Right lobe of liver (tissue), 6 donors: Measurements from ENCODE around the gene DSCAML1. TPM values are rescaled to one million over a fixed set of nuclear protein-coding genes. Genes with fewer than 3 reads are reported as not detected.

Source experiments
- ATAC-seq, 4 donors: fragments of 200-7000 bp; cut with Tn5 transposase; one replicate each; pipeline ENCODE4 v1.9.1; 2020; ENCODE audit warnings: mild to moderate bottlenecking in 4 of 4, moderate library complexity in 4 of 4
- DNase-seq, 3 donors: peaks; one replicate each; pipeline ENCODE4 v3.0.0-alpha.2; 2020
- H3K27ac ChIP-seq, 3 donors: fragments of 200-600 bp; one replicate each; pipeline ENCODE4 v1.8.0; 2022
- H3K27me3 ChIP-seq, 2 donors: fragments of 200-600 bp; one replicate each; pipeline ENCODE4 v1.8.0; 2022
- H3K36me3 ChIP-seq, 4 donors: fragments of 200-600 bp; sonication (generic) in 1 of 4; one replicate each; pipeline versions ENCODE4 v1.5.1 to v1.8.0; 2017 to 2022; ENCODE audit warnings: control low read depth in 1 of 4
- H3K4me1 ChIP-seq, 4 donors: fragments of 200-600 bp; sonication (generic) in 1 of 4; one replicate each; pipeline versions ENCODE4 v1.5.1 to v1.8.0; 2017 to 2022; ENCODE audit warnings: control low read depth in 1 of 4
- H3K4me3 ChIP-seq, 3 donors: fragments of 200-600 bp; one replicate each; pipeline ENCODE4 v1.8.0; 2022
- H3K9me3 ChIP-seq, 4 donors: fragments of 200-600 bp; sonication (generic) in 1 of 4; one replicate each; pipeline versions ENCODE4 v1.5.1 to v1.8.0; 2017 to 2022; ENCODE audit warnings: control low read depth in 1 of 4
- POLR2A ChIP-seq: fragments of 450-650 bp; IDR thresholded peaks from one replicate; pipeline ENCODE4 v1.6.1; 2017; ENCODE audit warnings: antibody characterized with exemption, mild to moderate bottlenecking
- WGBS: methylation state at CpG from one replicate; pipeline ENCODE4 v1.1.6; 2018; ENCODE audit warnings: low coverage, low lambda C conversion rate; ENCODE audit not compliant: insufficient coverage; ENCODE audit errors: missing lambda C conversion rate; 5-methylcytosine and 5-hydroxymethylcytosine counted together
- intact Hi-C, 2 donors: fragments of 100-400 bp; cut with DNase I; formaldehyde crosslinking; loops; one replicate each; pipeline versions ENCODE4 v1.11.2 to v1.14.1; 2022
- total RNA-seq, 6 experiments: library from RNA; depleted of rRNA in 2 of 6; stranded (reverse); fragments of >200 nt in 2 of 6; fragmentation: NEBNext Ultra II Directional in 3 of 6; extraction: Animal tissue kit (Norgen Biotek cat#: 25700) in 3 of 6; gene quantifications; one replicate each; pipeline versions ENCODE4 v1.1.0 to v1.2.4, GENCODE V29; 2016 to 2023
- TF ChIP-seq, protein P1 (sequence below), 4 donors: fragments of 200-600 bp in 3 of 4; fragments of 450-650 bp in 1 of 4; IDR thresholded peaks; one replicate each; pipeline versions ENCODE4 v1.5.1 to v1.8.0; 2016 to 2022; ENCODE audit warnings: antibody characterized with exemption in 4 of 4, mild to moderate bottlenecking in 2 of 4
- donor health status: DM: no; HTN: yes; CAD: no.
- donor health status: DM: no; HTN: no; CAD: no.
- donor health status: DM: no; HTN: no; CAD: no.
- donor health status: DM: no; HTN: yes; CAD: no.
- donor health status: DM: no; HTN: yes; CAD: no.

DSCAML1 gene
- total RNA-seq, 6 experiments from 2014 or later = 0.06 to 0.92 (median 0.22) TPM; not detected in 1

DNA sequence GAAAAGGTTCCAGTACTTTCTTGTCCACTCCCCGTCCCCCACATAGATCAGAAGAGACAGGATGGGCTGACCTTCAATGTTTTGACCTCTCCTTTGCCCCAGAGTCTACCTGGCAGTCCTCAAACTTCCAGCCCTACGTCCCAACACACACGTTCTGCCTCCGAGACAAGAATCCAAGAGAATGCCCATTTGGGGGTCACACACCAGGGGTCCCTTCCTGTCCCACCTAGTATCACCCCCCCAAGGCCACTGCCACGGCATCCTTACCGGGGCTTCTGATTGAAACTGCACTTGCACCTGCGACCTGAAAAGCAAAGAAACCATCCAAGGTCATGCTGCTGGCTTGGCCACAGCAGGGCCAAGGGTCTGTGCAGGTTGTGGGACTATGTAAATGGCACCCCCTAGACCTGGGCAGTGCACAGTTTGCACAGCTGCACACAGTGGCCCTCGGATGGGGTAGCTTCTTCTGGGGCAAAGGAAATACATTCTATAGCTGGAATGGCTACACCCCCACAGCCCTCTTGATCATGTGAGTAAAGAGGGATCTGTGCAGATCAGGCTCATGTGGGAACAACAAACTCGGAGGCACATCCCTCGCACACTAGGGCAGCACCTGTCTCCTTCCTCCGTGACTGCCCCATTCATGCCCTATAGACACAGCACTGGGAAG, 44.0 kb upstream of the DSCAML1 start:
- DNase-seq = peak in 2 of 3 donors; percentile 31 to 35
- Histone ChIP-seq H3K27me3 (no peaks in the 10 kb centered on the region), H3K4me3 (no peak overlapping the region), H3K9me3 (no peaks in the 10 kb centered on the region), H3K36me3 (no peaks in the 10 kb centered on the region), H3K4me1 (no peaks in the 10 kb centered on the region), H3K27ac (no peak overlapping the region)
- intact Hi-C loops = loop anchor here (5.0 kb wide), 2 partner anchors 106 to 211 kb away; no protein-coding TSS in a partner anchor
- no peak for TF ChIP-seq POLR2A
- TF ChIP-seq, protein P1, sequence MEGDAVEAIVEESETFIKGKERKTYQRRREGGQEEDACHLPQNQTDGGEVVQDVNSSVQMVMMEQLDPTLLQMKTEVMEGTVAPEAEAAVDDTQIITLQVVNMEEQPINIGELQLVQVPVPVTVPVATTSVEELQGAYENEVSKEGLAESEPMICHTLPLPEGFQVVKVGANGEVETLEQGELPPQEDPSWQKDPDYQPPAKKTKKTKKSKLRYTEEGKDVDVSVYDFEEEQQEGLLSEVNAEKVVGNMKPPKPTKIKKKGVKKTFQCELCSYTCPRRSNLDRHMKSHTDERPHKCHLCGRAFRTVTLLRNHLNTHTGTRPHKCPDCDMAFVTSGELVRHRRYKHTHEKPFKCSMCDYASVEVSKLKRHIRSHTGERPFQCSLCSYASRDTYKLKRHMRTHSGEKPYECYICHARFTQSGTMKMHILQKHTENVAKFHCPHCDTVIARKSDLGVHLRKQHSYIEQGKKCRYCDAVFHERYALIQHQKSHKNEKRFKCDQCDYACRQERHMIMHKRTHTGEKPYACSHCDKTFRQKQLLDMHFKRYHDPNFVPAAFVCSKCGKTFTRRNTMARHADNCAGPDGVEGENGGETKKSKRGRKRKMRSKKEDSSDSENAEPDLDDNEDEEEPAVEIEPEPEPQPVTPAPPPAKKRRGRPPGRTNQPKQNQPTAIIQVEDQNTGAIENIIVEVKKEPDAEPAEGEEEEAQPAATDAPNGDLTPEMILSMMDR (IDR thresholded peaks at IDR 0.05) = no peak
- 48% methylated on average over 8 of the region's 11 CpGs for WGBS
- peak in 1 of 4 donors; percentile 14 for ATAC-seq

DNA sequence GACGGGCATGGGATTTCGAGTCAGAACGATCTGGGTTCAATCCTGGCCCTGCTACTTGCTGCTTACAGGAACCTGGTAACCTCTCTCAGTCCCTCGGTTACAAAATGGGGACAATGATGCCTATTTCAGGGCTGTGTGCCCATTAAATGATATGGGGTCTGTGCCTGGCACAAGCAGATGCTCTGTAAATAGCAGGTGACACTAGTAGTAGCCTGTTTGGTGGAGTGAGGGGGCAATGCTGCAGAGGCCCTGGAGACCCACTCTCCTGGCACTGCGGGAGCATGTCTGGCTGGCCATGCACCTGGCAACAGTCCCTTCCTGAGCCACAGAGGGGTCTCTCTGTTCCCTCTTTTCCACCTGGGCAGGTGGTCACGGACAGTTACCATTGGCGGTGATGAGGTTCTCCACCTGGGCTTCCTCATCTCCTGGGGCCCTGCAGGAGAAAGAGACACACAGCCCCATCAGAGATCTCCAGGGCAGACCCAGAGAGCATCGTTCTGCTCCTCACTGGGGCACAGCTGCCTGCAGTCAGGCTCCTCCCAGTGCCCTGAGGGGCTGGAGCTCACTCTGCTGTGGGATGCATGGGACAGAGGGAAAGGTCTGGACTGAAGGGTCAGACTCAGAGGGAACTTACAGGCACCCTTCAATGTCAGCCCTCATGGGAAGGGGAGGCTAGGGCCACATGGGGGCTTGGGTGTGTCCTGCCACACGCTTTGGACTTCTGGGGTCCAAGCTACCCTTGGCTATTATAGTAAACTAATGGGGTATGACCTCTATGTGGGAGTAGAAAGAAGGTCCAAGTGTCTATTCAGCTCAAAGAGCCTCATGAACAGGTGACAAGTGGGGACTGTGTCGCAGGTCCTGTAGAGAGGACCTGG, 43.2 kb upstream of the DSCAML1 start:
- WGBS = 60% methylated on average over 4 of the region's 10 CpGs
- TF ChIP-seq, protein P1 (IDR thresholded peaks at IDR 0.05) = no peak
- TF ChIP-seq POLR2A = no peak
- H3K4me3 ChIP-seq = no peak overlapping the region
- no peaks in the 10 kb centered on the region for H3K9me3 ChIP-seq
- peak in 2 of 3 donors; percentile 27 to 42 for DNase-seq
- H3K36me3 ChIP-seq = no peaks in the 10 kb centered on the region
- no peak for ATAC-seq
- H3K4me1 ChIP-seq = no peaks in the 10 kb centered on the region
- H3K27me3 ChIP-seq = no peaks in the 10 kb centered on the region
- H3K27ac ChIP-seq = no peak overlapping the region
- intact Hi-C loops = loop anchor here (5.0 to 10.0 kb wide), 3 partner anchors 105 to 212 kb away; no protein-coding TSS in a partner anchor

- Histone ChIP-seq H3K9me3 (no peaks in the 10 kb centered on the region), H3K36me3 (no peaks in the 10 kb centered on the region), H3K27me3 (no peaks in the 10 kb centered on the region), H3K27ac (no peak overlapping the region), H3K4me1 (no peaks in the 10 kb centered on the region), H3K4me3 (no peak overlapping the region)
- DNase-seq (peak in 2 of 3 donors; percentile 20 to 31), ATAC-seq (no peak)
- intact Hi-C loops = loop anchor here in 1 of 2 donors (10.0 kb wide), 1 partner anchor 105 kb away; no protein-coding TSS in a partner anchor
- TF ChIP-seq POLR2A = no peak
- TF ChIP-seq, protein P1 (IDR thresholded peaks at IDR 0.05) = no peak
- 58% methylated on average over 3 of the region's 7 CpGs for WGBS
Observed at GRCh38 chr11:117839380-117839881, 42.4 kb upstream of the DSCAML1 start.

DNA sequence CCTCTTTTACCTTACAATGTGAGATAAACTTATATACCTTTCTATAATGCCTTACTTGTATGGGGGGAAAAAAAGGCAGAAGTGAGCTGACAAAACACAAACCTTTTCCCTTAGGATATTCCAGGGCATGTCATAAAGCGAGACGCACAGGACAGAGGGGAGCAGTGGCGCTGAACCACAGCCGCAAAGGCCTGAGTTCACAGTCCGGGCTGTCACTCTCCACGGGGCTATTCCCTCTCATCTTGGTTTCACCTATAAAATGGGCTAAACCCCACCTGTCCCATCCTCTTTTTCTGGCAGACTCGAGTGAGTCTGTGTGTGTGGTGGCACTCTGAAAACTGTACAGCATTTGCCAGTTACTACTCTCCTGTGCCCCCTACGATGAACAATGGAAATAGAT, 41.9 kb upstream of the DSCAML1 start:
- ATAC-seq (no peak), DNase-seq (peak in 2 of 3 donors; percentile 10 to 21)
- Histone ChIP-seq H3K27me3 (no peaks in the 10 kb centered on the region), H3K4me3 (no peak overlapping the region), H3K9me3 (no peaks in the 10 kb centered on the region), H3K36me3 (no peaks in the 10 kb centered on the region), H3K4me1 (no peaks in the 10 kb centered on the region), H3K27ac (no peak overlapping the region)
- intact Hi-C loops = loop anchor here in 1 of 2 donors (10.0 kb wide), 1 partner anchor 106 kb away; no protein-coding TSS in a partner anchor
- TF ChIP-seq, protein P1 (IDR thresholded peaks at IDR 0.05) = no peak
- TF ChIP-seq POLR2A = no peak
- 26% methylated on average over 5 of the region's 8 CpGs for WGBS
